GM12878 (cell line): ENCODE measurements around the gene UBA5. TPM values are rescaled to one million over a fixed set of nuclear protein-coding genes. Genes with fewer than 3 reads are reported as not detected.

Experiments used
- ATAC-seq: fragments of 200-7000 bp; cut with Tn5 transposase; 3 replicates; pipeline ENCODE4 v1.9.1; 2020; ENCODE audit warnings: mild to moderate bottlenecking, moderate library complexity
- BruUV-seq: library from RNA; stranded (reverse); fragments of 400-500 nt; replicated peaks from 2 replicates; lab custom pipeline; 2021; lab: Mats Ljungman, UMichigan
- CTCF ChIA-PET: fragments of 300-600 bp; sonication (Branson Sonifier 250); formaldehyde crosslinking; extraction: SDS; loops from one replicate; lab custom pipeline; 2021; ENCODE audit warnings: inconsistent platforms; lab: Yijun Ruan, JAX
- POLR2A ChIA-PET: fragments of 350-600 bp; formaldehyde crosslinking; extraction: SDS; loops from one replicate; lab custom pipeline; 2021; ENCODE audit warnings: inconsistent platforms; lab: Charles Lee
- RAD21 ChIA-PET: fragments of 300-600 bp; sonication (Branson Sonifier 250); formaldehyde crosslinking; loops from one replicate; lab custom pipeline; 2023; ENCODE audit warnings: antibody characterized with exemption; ENCODE audit not compliant: unreplicated experiment; lab: Charles Lee
- SMC1A ChIA-PET: fragments of 300-600 bp; sonication (Branson Sonifier 250); formaldehyde crosslinking; loops from one replicate; lab custom pipeline; 2023; ENCODE audit not compliant: unreplicated experiment, uncharacterized antibody; lab: Charles Lee
- DNase-seq: peaks from one replicate; pipeline ENCODE4 v3.0.0-alpha.2; 2011; ENCODE audit warnings: low read depth, low spot score
- FAIRE-seq: peaks from 3 replicates; lab custom pipeline; 2011; peaks lifted over from hg19 to GRCh38; lab: Jason Lieb, UNC
- H2AFZ ChIP-seq: 2 replicates; pipeline ENCODE4 v1.6.0; 2011; ENCODE audit warnings: low read depth, low read length, control low read depth; ENCODE audit not compliant: control insufficient read depth
- H3K27ac ChIP-seq: 2 replicates; pipeline ENCODE4 v1.5.1; 2011; ENCODE audit warnings: control low read depth; ENCODE audit not compliant: control insufficient read depth, insufficient read depth
- H3K27me3 ChIP-seq, 2 experiments: replicated peaks in 1 of 2; 2 replicates each; pipeline versions ENCODE4 v1.6.0 to v1.6.1; 2011; ENCODE audit warnings: low read length in 1 of 2; ENCODE audit not compliant: control insufficient read depth in 2 of 2, insufficient read depth in 2 of 2
- H3K36me3 ChIP-seq, 2 experiments: 2 replicates each; pipeline ENCODE4 v1.5.1; 2011; ENCODE audit warnings: low read length in 1 of 2; ENCODE audit not compliant: control insufficient read depth in 2 of 2, insufficient read depth in 2 of 2
- H3K4me1 ChIP-seq: 2 replicates; pipeline ENCODE4 v1.6.1; 2011; ENCODE audit warnings: mild to moderate bottlenecking, low read length, moderate library complexity, mixed read lengths; ENCODE audit not compliant: control insufficient read depth, insufficient read depth
- H3K4me2 ChIP-seq: 2 replicates; pipeline ENCODE4 v1.6.0; 2011; ENCODE audit warnings: control low read depth; ENCODE audit not compliant: control insufficient read depth, insufficient read depth
- H3K4me3 ChIP-seq: fragments of 200-600 bp; sonication (generic); 2 replicates; pipeline ENCODE4 v1.5.1; 2016
- H3K79me2 ChIP-seq: 2 replicates; pipeline ENCODE4 v1.6.0; 2011; ENCODE audit warnings: low read length; ENCODE audit not compliant: control insufficient read depth, insufficient read depth
- H3K9ac ChIP-seq: 2 replicates; pipeline ENCODE4 v1.8.0; 2011; ENCODE audit warnings: low read length, control low read depth, mixed read lengths; ENCODE audit not compliant: control insufficient read depth, insufficient read depth
- H3K9me3 ChIP-seq: replicated peaks from 3 replicates; pipeline ENCODE4 v1.5.1; 2011; ENCODE audit warnings: mild to moderate bottlenecking, low read length; ENCODE audit not compliant: control insufficient read depth, insufficient read depth
- H4K20me1 ChIP-seq: 2 replicates; pipeline ENCODE4 v1.6.0; 2011; ENCODE audit not compliant: control insufficient read depth, insufficient read depth
- EED ChIP-seq: sonication (generic); IDR thresholded peaks from 2 replicates; pipeline ENCODE4 v1.6.1; 2016; ENCODE audit warnings: antibody characterized with exemption, low read depth
- KLF5 ChIP-seq: fragments of 450-650 bp; IDR thresholded peaks from 2 replicates; pipeline ENCODE4 v1.6.1; 2014; ENCODE audit warnings: mild to moderate bottlenecking; ENCODE audit not compliant: partially characterized antibody
- MLLT1 ChIP-seq: fragments of 450-650 bp; IDR thresholded peaks from 2 replicates; pipeline ENCODE4 v1.6.1; 2016; ENCODE audit warnings: mild to moderate bottlenecking
- MXI1 ChIP-seq: fragments of 150-350 bp; IDR thresholded peaks from 2 replicates; pipeline ENCODE4 v1.6.1; 2011; ENCODE audit warnings: low read depth, mild to moderate bottlenecking, inconsistent platforms, low read length, improper control_type of control experiment
- NKRF ChIP-seq: fragments of 450-650 bp; conservative IDR thresholded peaks from 2 replicates; pipeline ENCODE4 v1.6.1; 2017; ENCODE audit warnings: mild to moderate bottlenecking, moderate library complexity
- RAD51 ChIP-seq: fragments of 450-650 bp; IDR thresholded peaks from 2 replicates; pipeline ENCODE4 v1.6.1; 2016; ENCODE audit warnings: moderate library complexity, mild to moderate bottlenecking, inconsistent platforms
- RELB ChIP-seq: fragments of 450-650 bp; IDR thresholded peaks from 2 replicates; pipeline ENCODE4 v1.6.1; 2017; ENCODE audit warnings: low read depth, mild to moderate bottlenecking, moderate library complexity
- STAT1 ChIP-seq: fragments of 450-650 bp; conservative IDR thresholded peaks from 2 replicates; pipeline ENCODE4 v1.6.1; 2014; ENCODE audit warnings: antibody characterized with exemption, mild to moderate bottlenecking
- TBL1XR1 ChIP-seq: IDR thresholded peaks from 2 replicates; pipeline ENCODE4 v1.6.1; 2012; ENCODE audit warnings: low read depth, low read length, improper control_type of control experiment
- TCF7 ChIP-seq: IDR thresholded peaks from 2 replicates; pipeline ENCODE4 v1.6.1; 2014; ENCODE audit warnings: antibody characterized with exemption, borderline replicate concordance
- USF1 ChIP-seq: IDR thresholded peaks from 2 replicates; pipeline ENCODE4 v1.6.1; 2011; ENCODE audit warnings: borderline replicate concordance, low read depth, mild to moderate bottlenecking, moderate library complexity, mixed read lengths, low read length; ENCODE audit not compliant: insufficient read depth; ENCODE audit errors: extremely low read length
- ZNF687 ChIP-seq: fragments of 450-650 bp; IDR thresholded peaks from 2 replicates; pipeline ENCODE4 v1.6.1; 2017; ENCODE audit warnings: mild to moderate bottlenecking, moderate library complexity
- in situ Hi-C: fragments of 300-500 bp; cut with MboI; formaldehyde crosslinking; loops from 9 replicates; pipeline ENCODE4 v1.14.3; 2018; ENCODE audit warnings: mixed read lengths
- intact Hi-C: fragments of 100-400 bp; cut with micrococcal nuclease; formaldehyde crosslinking; loops from one replicate; pipeline ENCODE4 v1.14.2; 2022; ENCODE audit not compliant: unreplicated experiment
- polyA plus RNA-seq, 11 experiments: library from polyadenylated mRNA; depleted of rRNA in 4 of 11; unstranded in 6 of 11; stranded (reverse) in 5 of 11; fragments of >200 nt; fragmentation: Nextera tagmentation in 4 of 11; fragmentation: Illumina TruSeq in 1 of 11; extraction: Ambion mirVana in 4 of 11; extraction: Trizol in 1 of 11; gene quantifications; 1 replicate in 1 of 11; 2 replicates in 10 of 11; pipeline versions ENCODE4 v1.2.1 to v1.2.3, GENCODE V29; 2011 to 2016; ENCODE audit warnings: inconsistent platforms in 2 of 11, missing spikeins in 2 of 11, low read depth in 1 of 11
- total RNA-seq, 4 experiments: library from RNA; depleted of rRNA in 3 of 4; stranded (reverse); fragments of >200 nt in 3 of 4; fragmentation: Illumina TruSeq in 1 of 4; extraction: Trizol in 1 of 4; gene quantifications; 2 replicates each; pipeline versions ENCODE4 v1.2.1 to v1.2.3, GENCODE V29; 2013 to 2021

The UBA5 gene
- total and polyA plus RNA-seq, 10 of the 15 experiments (the other 5 are each of a cell fraction or from before 2014, with no cell fraction given) = 10.2 to 62.1 (median 43.8) TPM

- TF ChIP-seq RELB (no peak), STAT1 (no peak), MXI1 (no peak), TCF7 (no peak), ZNF687 (no peak)
Measured at GRCh38 chr3:132713977-132714727, 54.0 kb downstream of the UBA5 start (continued).

GRCh38 chr3:132716372-132716771 lies 56.2 kb downstream of the UBA5 start:
- Histone ChIP-seq H3K36me3 (peaks cover 0 to 3% of the 10 kb centered on the region in 2 experiments; a peak in 2 of 4 replicates), H3K9ac (no peak overlapping the region), H2AFZ (no peak overlapping the region), H3K4me1 (no peaks in the 10 kb centered on the region), H3K27ac (no peak overlapping the region), H3K27me3 (no peaks in the 10 kb centered on the region), H3K4me2 (no peak overlapping the region), H3K9me3 (no peaks in the 10 kb centered on the region), H3K4me3 (no peak overlapping the region), H4K20me1 (no peaks in the 10 kb centered on the region), H3K79me2 (no peaks in the 10 kb centered on the region)
- POLR2A ChIA-PET = interaction anchor here (1.1 kb wide), 1 partner anchor 8 kb away, joined by 4 read pairs; no protein-coding TSS in a partner anchor
- intact Hi-C loops = no loop called here
- DNase-seq = no peak
- no TSS peak for BruUV-seq
- in situ Hi-C loops = no loop called here
- no peak for FAIRE-seq
- no peak for ATAC-seq
- SMC1A ChIA-PET = no interaction called here
- CTCF ChIA-PET = interaction anchor here (0.7 to 2.5 kb wide), 3 partner anchors 10 to 15 kb away, joined by 3 to 17 read pairs (median 3); no protein-coding TSS in a partner anchor
- no peak for TF ChIP-seq EED
- no peak for TF ChIP-seq RAD51
- no peak for TF ChIP-seq KLF5
- no peak for TF ChIP-seq USF1
- TF ChIP-seq TBL1XR1 = no peak
- no peak for TF ChIP-seq NKRF
- no peak for TF ChIP-seq MLLT1
- RAD21 ChIA-PET = no interaction called here
